ENCODE data around the gene COPS9.

Gene COPS9

GRCh38 chr2:240145461-240145860 lies 9.4 kb upstream of the COPS9 start:
- no peaks in the 10 kb centered on the region for H3K9me3 ChIP-seq (ENCODE audit: severe bottlenecking)
- no peak for DNase-seq
- no peak overlapping the region for H3K27ac ChIP-seq
- TF ChIP-seq, protein P1, sequence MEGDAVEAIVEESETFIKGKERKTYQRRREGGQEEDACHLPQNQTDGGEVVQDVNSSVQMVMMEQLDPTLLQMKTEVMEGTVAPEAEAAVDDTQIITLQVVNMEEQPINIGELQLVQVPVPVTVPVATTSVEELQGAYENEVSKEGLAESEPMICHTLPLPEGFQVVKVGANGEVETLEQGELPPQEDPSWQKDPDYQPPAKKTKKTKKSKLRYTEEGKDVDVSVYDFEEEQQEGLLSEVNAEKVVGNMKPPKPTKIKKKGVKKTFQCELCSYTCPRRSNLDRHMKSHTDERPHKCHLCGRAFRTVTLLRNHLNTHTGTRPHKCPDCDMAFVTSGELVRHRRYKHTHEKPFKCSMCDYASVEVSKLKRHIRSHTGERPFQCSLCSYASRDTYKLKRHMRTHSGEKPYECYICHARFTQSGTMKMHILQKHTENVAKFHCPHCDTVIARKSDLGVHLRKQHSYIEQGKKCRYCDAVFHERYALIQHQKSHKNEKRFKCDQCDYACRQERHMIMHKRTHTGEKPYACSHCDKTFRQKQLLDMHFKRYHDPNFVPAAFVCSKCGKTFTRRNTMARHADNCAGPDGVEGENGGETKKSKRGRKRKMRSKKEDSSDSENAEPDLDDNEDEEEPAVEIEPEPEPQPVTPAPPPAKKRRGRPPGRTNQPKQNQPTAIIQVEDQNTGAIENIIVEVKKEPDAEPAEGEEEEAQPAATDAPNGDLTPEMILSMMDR (IDR thresholded peaks at IDR 0.05; ENCODE audit: low read depth, low read length), result no peak
- no peaks in the 10 kb centered on the region for H3K36me3 ChIP-seq
- peaks cover 26% of the 10 kb centered on the region for H3K27me3 ChIP-seq (ENCODE audit: insufficient read depth, low read depth, severe bottlenecking)
- H3K4me3 ChIP-seq (ENCODE audit: low read depth, low read length), result no peak overlapping the region

GRCh38 chr2:240144649-240145261 lies 8.7 kb upstream of the COPS9 start:
- no peaks in the 10 kb centered on the region for H3K36me3 ChIP-seq
- TF ChIP-seq, protein P1 (IDR thresholded peaks at IDR 0.05; ENCODE audit: low read depth, low read length), result no peak

DNA sequence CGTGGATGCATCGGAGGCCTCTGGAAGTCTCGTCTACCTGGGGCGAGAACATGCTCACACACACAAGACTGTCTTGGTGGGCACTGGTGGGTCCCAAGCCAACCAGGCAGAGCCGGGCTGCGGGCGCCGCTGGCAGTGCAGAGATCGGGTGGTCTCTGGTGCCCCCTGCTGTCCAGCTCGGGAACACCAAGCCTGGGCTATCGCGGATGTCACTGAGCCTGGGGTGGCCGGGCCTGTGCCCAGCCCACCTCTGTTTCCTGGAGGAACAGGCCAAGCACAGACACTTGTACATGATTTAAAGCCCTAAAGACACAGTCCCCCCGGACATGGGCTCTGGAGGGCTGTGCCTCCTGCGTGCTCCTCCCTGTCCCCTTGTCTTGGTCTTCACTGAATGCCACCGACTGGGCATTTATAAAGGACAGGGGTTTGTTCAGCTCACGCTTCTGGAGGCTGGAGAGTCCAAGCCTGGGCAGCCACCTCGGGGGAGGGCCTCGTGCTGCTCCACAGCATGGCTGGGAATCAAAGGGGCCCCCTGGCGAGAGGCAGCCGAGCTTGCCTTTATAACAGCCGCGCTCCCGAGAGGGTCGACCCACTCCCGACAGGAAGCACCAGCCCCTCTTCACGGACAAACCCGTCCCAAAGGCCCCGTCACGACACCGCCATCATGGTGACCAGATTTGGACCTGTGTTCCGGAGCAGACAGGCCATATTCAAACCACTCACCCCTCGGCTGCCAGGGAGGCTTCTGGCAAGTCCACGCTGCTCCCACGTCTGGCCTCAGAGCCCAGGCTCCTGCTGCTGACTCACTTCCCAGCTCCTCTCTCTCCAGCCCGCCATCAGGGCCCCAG lies 7.9 kb upstream of the COPS9 start:
- Histone ChIP-seq H3K27me3 (ENCODE audit: insufficient read depth, low read depth, severe bottlenecking) (peaks cover 30% of the 10 kb centered on the region), H3K27ac (no peak overlapping the region), H3K4me3 (ENCODE audit: low read depth, low read length) (no peak overlapping the region), H3K36me3 (no peaks in the 10 kb centered on the region), H3K9me3 (ENCODE audit: severe bottlenecking) (no peaks in the 10 kb centered on the region)
- DNase-seq, result peak; percentile 67
- TF ChIP-seq, protein P1 (IDR thresholded peaks at IDR 0.05; ENCODE audit: low read depth, low read length), result peak; percentile 96

More at GRCh38 chr2:240144649-240145261, 8.7 kb upstream of the COPS9 start:
- DNase-seq, result no peak
- Histone ChIP-seq H3K27me3 (ENCODE audit: insufficient read depth, low read depth, severe bottlenecking) (peaks cover 30% of the 10 kb centered on the region), H3K4me3 (ENCODE audit: low read depth, low read length) (no peak overlapping the region), H3K9me3 (ENCODE audit: severe bottlenecking) (no peaks in the 10 kb centered on the region), H3K27ac (no peak overlapping the region)

DNA sequence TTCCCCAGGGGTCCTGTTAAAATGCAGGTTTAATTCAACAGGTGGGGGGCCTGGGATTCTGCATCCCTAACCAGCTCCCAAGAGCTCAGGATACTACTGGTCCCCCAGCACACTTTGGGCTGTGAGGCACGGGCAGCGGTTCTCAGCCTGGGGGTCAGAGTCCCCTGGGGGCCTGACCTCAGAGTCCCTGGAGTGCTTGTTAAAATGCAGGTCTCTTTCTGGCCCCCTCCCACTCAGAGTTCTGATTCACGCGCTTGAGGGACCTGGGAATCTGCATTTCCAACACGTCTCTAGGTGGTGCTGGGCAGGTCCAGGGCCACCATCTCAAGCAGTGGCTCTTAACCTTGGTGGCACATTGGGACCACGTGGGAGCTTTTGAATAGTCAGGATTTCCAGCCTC lies 7.2 kb upstream of the COPS9 start:
- TF ChIP-seq, protein P1 (IDR thresholded peaks at IDR 0.05; ENCODE audit: low read depth, low read length), result no peak
- Histone ChIP-seq H3K27me3 (ENCODE audit: insufficient read depth, low read depth, severe bottlenecking) (peaks cover 30% of the 10 kb centered on the region), H3K4me3 (ENCODE audit: low read depth, low read length) (no peak overlapping the region), H3K9me3 (ENCODE audit: severe bottlenecking) (no peaks in the 10 kb centered on the region), H3K36me3 (no peaks in the 10 kb centered on the region), H3K27ac (no peak overlapping the region)
- DNase-seq, result no peak

DNA sequence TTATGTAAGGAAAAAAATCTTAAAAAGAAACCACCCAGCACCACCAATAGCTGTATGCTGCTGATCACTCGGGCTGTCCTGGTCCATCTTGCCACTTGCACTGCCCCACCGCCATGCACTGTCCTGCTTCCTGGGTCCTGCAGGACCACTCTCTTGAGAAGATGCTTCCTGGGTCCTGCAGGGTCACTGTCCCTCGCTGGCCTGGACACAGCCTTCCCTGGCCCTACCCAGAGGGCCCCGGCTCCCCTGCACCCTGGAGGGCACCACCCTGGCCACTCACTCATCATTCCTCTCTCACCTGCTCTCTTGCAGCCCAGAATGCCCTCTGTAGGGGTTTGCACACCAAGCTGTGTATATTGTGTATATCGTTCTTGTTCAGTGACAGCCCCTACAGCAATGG lies 6.8 kb upstream of the COPS9 start:
- Histone ChIP-seq H3K27me3 (ENCODE audit: insufficient read depth, low read depth, severe bottlenecking) (peaks cover 30% of the 10 kb centered on the region), H3K27ac (no peak overlapping the region), H3K4me3 (ENCODE audit: low read depth, low read length) (no peak overlapping the region), H3K9me3 (ENCODE audit: severe bottlenecking) (no peaks in the 10 kb centered on the region), H3K36me3 (no peaks in the 10 kb centered on the region)
- TF ChIP-seq, protein P1 (IDR thresholded peaks at IDR 0.05; ENCODE audit: low read depth, low read length), result no peak
- no peak for DNase-seq
